ENCODE measurements around the gene TMEM89. TPM values are rescaled to one million over a fixed set of nuclear protein-coding genes. Genes with fewer than 3 reads are reported as not detected.

TMEM89 gene
- total RNA-seq, 1 donor from 2014 or later = not detected

DNA sequence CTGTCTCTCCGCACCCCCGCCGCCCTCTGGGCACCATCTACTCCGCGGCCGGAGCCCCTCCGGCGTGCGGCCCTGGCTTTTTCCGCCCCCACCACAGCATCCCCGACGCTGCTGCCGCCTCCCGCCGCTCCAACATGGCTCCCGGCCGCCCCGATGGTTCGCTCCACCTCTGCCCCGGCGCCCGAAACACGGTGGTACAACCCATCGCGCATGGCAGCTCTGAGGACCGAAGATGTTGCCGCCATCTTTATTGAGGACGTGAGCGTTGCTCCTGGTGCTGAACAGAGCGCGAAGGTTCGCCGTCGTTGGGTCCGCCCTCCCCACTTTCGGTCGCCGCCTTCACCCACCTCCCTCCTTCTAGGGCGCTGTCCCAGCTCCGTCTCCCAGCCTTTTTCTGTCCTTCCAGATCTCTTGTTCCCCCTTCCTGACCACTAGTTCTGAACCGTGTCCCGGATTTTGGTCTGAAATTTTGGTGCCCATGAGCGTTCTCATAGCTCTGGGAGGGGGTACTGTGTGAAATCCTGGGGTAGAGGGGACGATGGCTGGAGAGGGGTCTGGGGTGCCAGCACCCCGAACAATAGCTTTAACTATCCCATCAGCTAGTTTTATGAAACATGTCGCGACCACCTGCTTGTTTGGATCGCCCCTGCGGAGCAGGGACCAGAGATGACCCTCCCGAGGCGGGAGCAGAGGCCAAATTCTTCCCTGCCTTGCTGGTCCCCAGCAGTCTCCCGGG is 41.4 kb upstream of the TMEM89 start, which contains the start of gene CELSR3:
Gene CELSR3 (minus strand): TSS at position 134 of the 736 bp plus-strand sequence. CDS start 252 bp downstream, outside the sequence.
- Mint-ChIP-seq H3K9me3 (ENCODE audit: unreplicated experiment) (peaks cover 21% of the 10 kb centered on the region), H3K27ac (ENCODE audit: unreplicated experiment) (peak within 1 kb of the TSS; percentile 99), H3K4me1 (ENCODE audit: low read depth, unreplicated experiment) (peaks cover 14% of the 10 kb centered on the region), H3K27me3 (ENCODE audit: unreplicated experiment) (peaks cover 20% of the 10 kb centered on the region), H3K36me3 (ENCODE audit: unreplicated experiment) (peaks cover 14% of the 10 kb centered on the region), H3K4me3 (ENCODE audit: unreplicated experiment) (peak within 1 kb of the TSS; percentile 97)
- peak; percentile 89 for DNase-seq
- TF ChIP-seq, protein P1, sequence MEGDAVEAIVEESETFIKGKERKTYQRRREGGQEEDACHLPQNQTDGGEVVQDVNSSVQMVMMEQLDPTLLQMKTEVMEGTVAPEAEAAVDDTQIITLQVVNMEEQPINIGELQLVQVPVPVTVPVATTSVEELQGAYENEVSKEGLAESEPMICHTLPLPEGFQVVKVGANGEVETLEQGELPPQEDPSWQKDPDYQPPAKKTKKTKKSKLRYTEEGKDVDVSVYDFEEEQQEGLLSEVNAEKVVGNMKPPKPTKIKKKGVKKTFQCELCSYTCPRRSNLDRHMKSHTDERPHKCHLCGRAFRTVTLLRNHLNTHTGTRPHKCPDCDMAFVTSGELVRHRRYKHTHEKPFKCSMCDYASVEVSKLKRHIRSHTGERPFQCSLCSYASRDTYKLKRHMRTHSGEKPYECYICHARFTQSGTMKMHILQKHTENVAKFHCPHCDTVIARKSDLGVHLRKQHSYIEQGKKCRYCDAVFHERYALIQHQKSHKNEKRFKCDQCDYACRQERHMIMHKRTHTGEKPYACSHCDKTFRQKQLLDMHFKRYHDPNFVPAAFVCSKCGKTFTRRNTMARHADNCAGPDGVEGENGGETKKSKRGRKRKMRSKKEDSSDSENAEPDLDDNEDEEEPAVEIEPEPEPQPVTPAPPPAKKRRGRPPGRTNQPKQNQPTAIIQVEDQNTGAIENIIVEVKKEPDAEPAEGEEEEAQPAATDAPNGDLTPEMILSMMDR (IDR thresholded peaks at IDR 0.05; ENCODE audit: partially characterized antibody, unreplicated experiment) = no peak

DNA sequence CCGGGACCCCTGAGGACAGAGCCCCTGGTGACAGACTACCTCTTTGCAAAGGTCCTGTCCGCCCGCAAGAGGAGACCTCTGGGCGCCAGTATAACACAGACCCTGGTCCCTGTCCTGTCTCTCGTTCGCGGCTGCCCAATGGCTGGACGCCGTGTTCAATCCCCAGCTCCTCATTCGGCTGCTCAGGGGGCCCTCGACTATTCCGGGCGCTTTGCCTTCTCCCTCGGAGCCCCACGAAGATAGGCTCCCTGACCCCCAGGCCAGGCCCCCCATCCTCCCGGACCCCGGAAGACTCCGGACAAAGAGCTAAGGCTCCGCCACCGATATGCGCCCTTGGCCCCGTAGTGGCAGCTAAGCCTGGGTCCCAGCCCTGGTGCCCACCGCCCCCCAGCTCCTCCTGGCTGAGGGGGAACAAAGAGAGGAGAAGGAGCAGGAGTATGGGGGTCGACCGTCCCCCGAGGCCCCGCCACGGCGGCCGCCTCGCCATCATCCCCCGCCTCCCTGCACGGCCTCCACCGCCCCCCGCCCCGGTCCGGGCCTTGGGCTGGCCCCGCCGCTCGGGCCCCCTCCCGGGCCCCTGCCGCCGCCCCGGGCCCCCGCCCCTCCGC is 40.7 kb upstream of the TMEM89 start:
- peaks cover 14% of the 10 kb centered on the region for H3K4me1 Mint-ChIP-seq (ENCODE audit: low read depth, unreplicated experiment)
- peaks cover 25% of the 10 kb centered on the region for H3K9me3 Mint-ChIP-seq (ENCODE audit: unreplicated experiment)
- peaks cover 19% of the 10 kb centered on the region for H3K36me3 Mint-ChIP-seq (ENCODE audit: unreplicated experiment)
- TF ChIP-seq, protein P1 (IDR thresholded peaks at IDR 0.05; ENCODE audit: partially characterized antibody, unreplicated experiment) = no peak
- DNase-seq = peak; percentile 65
- peak overlapping the region; percentile 89 for H3K4me3 Mint-ChIP-seq (ENCODE audit: unreplicated experiment)
- H3K27me3 Mint-ChIP-seq (ENCODE audit: unreplicated experiment) = peaks cover 20% of the 10 kb centered on the region
- H3K27ac Mint-ChIP-seq (ENCODE audit: unreplicated experiment) = peak overlapping the region; percentile 93

DNA sequence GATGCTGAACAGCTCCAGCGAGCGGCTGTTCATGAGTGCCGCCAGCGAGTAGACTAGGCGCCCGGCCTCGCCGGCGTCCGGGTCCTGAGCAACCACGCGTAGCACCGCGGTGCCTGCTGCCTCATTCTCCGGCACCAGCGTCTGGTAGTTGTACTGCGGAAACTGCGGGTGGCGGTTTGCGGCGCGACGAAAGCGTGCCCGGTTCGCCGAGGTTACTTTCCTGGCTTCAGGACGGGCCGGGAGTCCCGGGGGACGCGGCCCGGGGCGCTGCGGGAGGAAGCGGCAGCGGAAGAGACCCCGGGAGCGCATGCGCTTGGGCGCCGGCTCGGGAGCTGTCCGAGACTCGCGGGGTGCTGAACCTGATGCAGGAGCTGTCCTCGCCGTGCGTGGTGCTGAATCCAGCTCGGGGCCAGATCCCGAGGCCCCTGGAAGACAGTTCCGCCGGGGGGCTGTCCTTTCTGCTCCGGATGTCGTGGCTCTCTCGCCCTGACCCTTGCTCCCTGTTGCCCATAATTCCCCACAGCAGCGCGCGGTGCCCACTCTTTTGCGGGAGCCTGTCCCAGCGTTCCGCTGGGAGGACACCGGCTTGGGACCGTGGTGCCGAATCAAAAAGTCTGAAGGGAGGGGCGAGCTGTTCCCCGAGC is 40.1 kb upstream of the TMEM89 start:
- Mint-ChIP-seq H3K36me3 (ENCODE audit: unreplicated experiment) (peaks cover 19% of the 10 kb centered on the region), H3K27ac (ENCODE audit: unreplicated experiment) (peak overlapping the region; percentile 93)

DNA sequence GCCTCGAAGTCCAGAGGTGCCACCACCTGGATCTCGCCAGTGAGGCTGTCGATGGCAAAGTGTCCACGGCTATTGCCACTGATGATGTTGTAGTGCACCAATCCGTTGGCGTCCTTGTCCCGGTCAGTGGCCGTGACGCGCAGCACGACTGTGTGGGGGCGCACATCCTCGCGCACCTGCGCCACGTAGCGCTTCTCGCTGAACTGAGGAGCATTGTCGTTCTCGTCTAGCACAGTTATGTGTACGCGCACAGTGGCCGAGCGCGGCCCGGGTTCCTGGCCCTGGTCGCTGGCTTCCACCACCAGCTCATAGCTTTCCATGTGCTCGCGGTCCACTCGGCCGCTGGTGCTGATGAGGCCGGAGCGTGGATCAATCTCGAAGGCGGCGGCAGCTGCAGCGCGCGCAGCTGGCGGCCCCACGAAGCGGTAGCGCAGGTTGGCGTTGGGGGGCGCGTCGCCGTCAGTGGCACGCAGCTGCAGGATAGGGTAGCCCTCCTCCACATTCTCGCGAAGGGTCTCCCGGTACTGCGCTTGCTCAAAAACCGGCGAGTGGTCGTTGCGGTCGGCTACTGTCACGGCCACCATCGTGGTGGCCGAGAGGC is 39.3 kb upstream of the TMEM89 start:
- Mint-ChIP-seq H3K36me3 (ENCODE audit: unreplicated experiment) (peaks cover 19% of the 10 kb centered on the region), H3K27ac (ENCODE audit: unreplicated experiment) (no peak overlapping the region), H3K27me3 (ENCODE audit: unreplicated experiment) (peaks cover 21% of the 10 kb centered on the region), H3K9me3 (ENCODE audit: unreplicated experiment) (peaks cover 25% of the 10 kb centered on the region), H3K4me3 (ENCODE audit: unreplicated experiment) (peak overlapping the region; percentile 46), H3K4me1 (ENCODE audit: low read depth, unreplicated experiment) (peaks cover 14% of the 10 kb centered on the region)
- TF ChIP-seq, protein P1 (IDR thresholded peaks at IDR 0.05; ENCODE audit: partially characterized antibody, unreplicated experiment) = no peak
- DNase-seq = no peak

More for the DNA sequence above, 40.1 kb upstream of the TMEM89 start:
- Mint-ChIP-seq H3K4me1 (ENCODE audit: low read depth, unreplicated experiment) (peaks cover 14% of the 10 kb centered on the region), H3K4me3 (ENCODE audit: unreplicated experiment) (peak overlapping the region; percentile 89), H3K9me3 (ENCODE audit: unreplicated experiment) (peaks cover 25% of the 10 kb centered on the region), H3K27me3 (ENCODE audit: unreplicated experiment) (peaks cover 20% of the 10 kb centered on the region)
- TF ChIP-seq, protein P1 (IDR thresholded peaks at IDR 0.05; ENCODE audit: partially characterized antibody, unreplicated experiment) = no peak
- DNase-seq = peak; percentile 67
